ENCODE measurements around the gene CPLANE2.

CPLANE2 gene

GRCh38 chr1:16229976-16230740 is 6.8 kb downstream of the CPLANE2 start (continued):
- no peak for TF ChIP-seq ZNF274 (IDR thresholded peaks at IDR 0.05; ENCODE audit: low read length)
- no peak for TF ChIP-seq ZNF274 (tag by site-specific recombination; IDR thresholded peaks at IDR 0.05; ENCODE audit: borderline replicate concordance)

- Histone ChIP-seq H3K36me3 (ENCODE audit: control insufficient read depth in 2 of 2, insufficient read depth in 1 of 2, low read length in 2 of 2) (peaks cover 0 to 8% of the 10 kb centered on the region in 2 experiments; a peak in 1 of 3 replicates), H3K4me3 (ENCODE audit: low read depth, low read length) (no peak overlapping the region), H3K9me3 (ENCODE audit: control insufficient read depth, insufficient read depth, low read depth, low read length) (no peaks in the 10 kb centered on the region), H3K4me1 (ENCODE audit: control insufficient read depth, insufficient read depth, low read length) (no peaks in the 10 kb centered on the region), H3K27ac (ENCODE audit: extremely low read depth, low read depth, low read length) (no peak overlapping the region)
- ChIA-PET CTCF (no interaction called here), POLR2A (no interaction called here)
- TF ChIP-seq ZNF202 (tag by site-specific recombination; IDR thresholded peaks at IDR 0.05; ENCODE audit: borderline replicate concordance) = no peak
- TF ChIP-seq ZEB2 (tag by site-specific recombination; IDR thresholded peaks at IDR 0.05) = no peak
- TF ChIP-seq ZNF112 (tag by site-specific recombination; IDR thresholded peaks at IDR 0.05) = no peak
Observed at GRCh38 chr1:16226490-16227179, 10.3 kb downstream of the CPLANE2 start.

GRCh38 chr1:16226129-16226489 is 10.9 kb downstream of the CPLANE2 start:
- no peaks in the 10 kb centered on the region for H3K9me3 ChIP-seq (ENCODE audit: control insufficient read depth, insufficient read depth, low read depth, low read length)
- ChIA-PET CTCF (interaction anchor here (0.6 kb wide), 1 partner anchor 10 kb away, joined by 3 read pairs; no protein-coding TSS in a partner anchor), POLR2A (no interaction called here)
- H3K4me1 ChIP-seq (ENCODE audit: control insufficient read depth, insufficient read depth, low read length) = no peaks in the 10 kb centered on the region
- no peak overlapping the region for H3K4me3 ChIP-seq (ENCODE audit: low read depth, low read length)
- H3K27ac ChIP-seq (ENCODE audit: extremely low read depth, low read depth, low read length) = no peak overlapping the region
- peaks cover 0 to 4% of the 10 kb centered on the region in 2 experiments; a peak in 1 of 3 replicates for H3K36me3 ChIP-seq (ENCODE audit: control insufficient read depth in 2 of 2, insufficient read depth in 1 of 2, low read length in 2 of 2)
- TF ChIP-seq ZNF433 (tag by site-specific recombination; IDR thresholded peaks at IDR 0.05; ENCODE audit: low read depth) (no peak), BCL11A (tag by site-specific recombination; IDR thresholded peaks at IDR 0.05; ENCODE audit: low read depth) (no peak), ZNF645 (tag by site-specific recombination; IDR thresholded peaks at IDR 0.05) (no peak), ZBTB7A (tag by site-specific recombination; IDR thresholded peaks at IDR 0.05; ENCODE audit: low read depth) (no peak), ZFP3 (tag by site-specific recombination; IDR thresholded peaks at IDR 0.05; ENCODE audit: low read depth) (no peak), ZNF350 (tag by site-specific recombination; IDR thresholded peaks at IDR 0.05) (no peak), ZSCAN18 (tag by site-specific recombination; IDR thresholded peaks at IDR 0.05) (no peak), ZNF112 (tag by site-specific recombination; IDR thresholded peaks at IDR 0.05) (no peak), ZNF518A (tag by site-specific recombination; conservative IDR thresholded peaks at IDR 0.05; ENCODE audit: low read depth) (no peak), IKZF3 (tag by site-specific recombination; IDR thresholded peaks at IDR 0.05) (no peak), ZNF274 (IDR thresholded peaks at IDR 0.05; ENCODE audit: low read length) (no peak), ZNF274 (tag by site-specific recombination; IDR thresholded peaks at IDR 0.05; ENCODE audit: borderline replicate concordance) (no peak)
- TF ChIP-seq, protein P1, sequence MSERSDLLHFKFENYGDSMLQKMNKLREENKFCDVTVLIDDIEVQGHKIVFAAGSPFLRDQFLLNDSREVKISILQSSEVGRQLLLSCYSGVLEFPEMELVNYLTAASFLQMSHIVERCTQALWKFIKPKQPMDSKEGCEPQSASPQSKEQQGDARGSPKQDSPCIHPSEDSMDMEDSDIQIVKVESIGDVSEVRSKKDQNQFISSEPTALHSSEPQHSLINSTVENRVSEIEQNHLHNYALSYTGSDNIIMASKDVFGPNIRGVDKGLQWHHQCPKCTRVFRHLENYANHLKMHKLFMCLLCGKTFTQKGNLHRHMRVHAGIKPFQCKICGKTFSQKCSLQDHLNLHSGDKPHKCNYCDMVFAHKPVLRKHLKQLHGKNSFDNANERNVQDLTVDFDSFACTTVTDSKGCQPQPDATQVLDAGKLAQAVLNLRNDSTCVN (tag by site-specific recombination; optimal IDR thresholded peaks at IDR 0.05) = no peak
- TF ChIP-seq, protein P2, sequence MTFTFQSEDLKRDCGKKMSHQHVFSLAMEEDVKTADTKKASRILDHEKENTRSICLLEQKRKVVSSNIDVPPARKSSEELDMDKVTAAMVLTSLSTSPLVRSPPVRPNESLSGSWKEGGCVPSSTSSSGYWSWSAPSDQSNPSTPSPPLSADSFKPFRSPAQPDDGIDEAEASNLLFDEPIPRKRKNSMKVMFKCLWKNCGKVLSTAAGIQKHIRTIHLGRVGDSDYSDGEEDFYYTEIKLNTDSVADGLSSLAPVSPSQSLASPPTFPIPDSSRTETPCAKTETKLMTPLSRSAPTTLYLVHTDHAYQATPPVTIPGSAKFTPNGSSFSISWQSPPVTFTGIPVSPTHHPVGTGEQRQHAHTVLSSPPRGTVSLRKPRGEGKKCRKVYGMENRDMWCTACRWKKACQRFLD (tag by site-specific recombination; IDR thresholded peaks at IDR 0.05) = no peak
- TF ChIP-seq, protein P3, sequence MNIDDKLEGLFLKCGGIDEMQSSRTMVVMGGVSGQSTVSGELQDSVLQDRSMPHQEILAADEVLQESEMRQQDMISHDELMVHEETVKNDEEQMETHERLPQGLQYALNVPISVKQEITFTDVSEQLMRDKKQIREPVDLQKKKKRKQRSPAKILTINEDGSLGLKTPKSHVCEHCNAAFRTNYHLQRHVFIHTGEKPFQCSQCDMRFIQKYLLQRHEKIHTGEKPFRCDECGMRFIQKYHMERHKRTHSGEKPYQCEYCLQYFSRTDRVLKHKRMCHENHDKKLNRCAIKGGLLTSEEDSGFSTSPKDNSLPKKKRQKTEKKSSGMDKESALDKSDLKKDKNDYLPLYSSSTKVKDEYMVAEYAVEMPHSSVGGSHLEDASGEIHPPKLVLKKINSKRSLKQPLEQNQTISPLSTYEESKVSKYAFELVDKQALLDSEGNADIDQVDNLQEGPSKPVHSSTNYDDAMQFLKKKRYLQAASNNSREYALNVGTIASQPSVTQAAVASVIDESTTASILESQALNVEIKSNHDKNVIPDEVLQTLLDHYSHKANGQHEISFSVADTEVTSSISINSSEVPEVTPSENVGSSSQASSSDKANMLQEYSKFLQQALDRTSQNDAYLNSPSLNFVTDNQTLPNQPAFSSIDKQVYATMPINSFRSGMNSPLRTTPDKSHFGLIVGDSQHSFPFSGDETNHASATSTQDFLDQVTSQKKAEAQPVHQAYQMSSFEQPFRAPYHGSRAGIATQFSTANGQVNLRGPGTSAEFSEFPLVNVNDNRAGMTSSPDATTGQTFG (tag by site-specific recombination; IDR thresholded peaks at IDR 0.05; ENCODE audit: borderline replicate concordance) = no peak
